ENCODE measurements around the gene DHX34.

DNA sequence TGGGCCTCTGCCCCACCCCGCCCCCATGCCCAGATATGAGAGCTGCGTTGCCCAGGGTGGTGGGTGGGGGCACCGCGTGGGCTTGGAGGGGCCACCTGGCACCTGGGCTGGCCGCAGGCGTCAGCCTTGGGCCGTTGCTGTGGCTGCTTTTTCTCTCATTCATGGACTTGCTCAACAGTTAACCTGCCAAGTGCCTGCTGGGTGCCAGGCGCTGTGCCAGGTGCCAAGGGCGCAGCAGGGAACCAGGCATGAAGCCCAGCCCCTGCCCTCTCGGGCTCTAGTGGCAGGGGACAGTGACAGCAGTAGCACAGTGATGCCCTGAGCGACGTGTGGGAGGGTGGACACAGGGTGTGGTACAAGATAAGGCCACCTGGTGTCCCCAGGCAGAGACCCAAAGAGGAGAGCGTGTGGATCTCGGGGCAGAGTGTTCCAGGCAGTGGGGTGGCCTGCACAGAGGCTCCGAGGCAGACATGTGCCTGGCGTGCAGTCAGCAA is 28.1 kb downstream of the DHX34 start:
- TF ChIP-seq KLF10 (tag by site-specific recombination; IDR thresholded peaks at IDR 0.05) (no peak), ZNF274 (IDR thresholded peaks at IDR 0.05; ENCODE audit: low read length) (no peak), ZNF274 (tag by site-specific recombination; IDR thresholded peaks at IDR 0.05; ENCODE audit: borderline replicate concordance) (no peak), ZNF23 (tag by site-specific recombination; IDR thresholded peaks at IDR 0.05; ENCODE audit: borderline replicate concordance) (no peak), ZNF302 (tag by site-specific recombination; IDR thresholded peaks at IDR 0.05; ENCODE audit: low read depth) (no peak), TCF7L2 (IDR thresholded peaks at IDR 0.05; ENCODE audit: borderline replicate concordance, low read depth, low read length) (no peak), KLF16 (tag by site-specific recombination; IDR thresholded peaks at IDR 0.05) (no peak)
- TF ChIP-seq, protein P1, sequence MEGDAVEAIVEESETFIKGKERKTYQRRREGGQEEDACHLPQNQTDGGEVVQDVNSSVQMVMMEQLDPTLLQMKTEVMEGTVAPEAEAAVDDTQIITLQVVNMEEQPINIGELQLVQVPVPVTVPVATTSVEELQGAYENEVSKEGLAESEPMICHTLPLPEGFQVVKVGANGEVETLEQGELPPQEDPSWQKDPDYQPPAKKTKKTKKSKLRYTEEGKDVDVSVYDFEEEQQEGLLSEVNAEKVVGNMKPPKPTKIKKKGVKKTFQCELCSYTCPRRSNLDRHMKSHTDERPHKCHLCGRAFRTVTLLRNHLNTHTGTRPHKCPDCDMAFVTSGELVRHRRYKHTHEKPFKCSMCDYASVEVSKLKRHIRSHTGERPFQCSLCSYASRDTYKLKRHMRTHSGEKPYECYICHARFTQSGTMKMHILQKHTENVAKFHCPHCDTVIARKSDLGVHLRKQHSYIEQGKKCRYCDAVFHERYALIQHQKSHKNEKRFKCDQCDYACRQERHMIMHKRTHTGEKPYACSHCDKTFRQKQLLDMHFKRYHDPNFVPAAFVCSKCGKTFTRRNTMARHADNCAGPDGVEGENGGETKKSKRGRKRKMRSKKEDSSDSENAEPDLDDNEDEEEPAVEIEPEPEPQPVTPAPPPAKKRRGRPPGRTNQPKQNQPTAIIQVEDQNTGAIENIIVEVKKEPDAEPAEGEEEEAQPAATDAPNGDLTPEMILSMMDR (tag by site-specific recombination; IDR thresholded peaks at IDR 0.05), result no peak
- TF ChIP-seq, protein P2, sequence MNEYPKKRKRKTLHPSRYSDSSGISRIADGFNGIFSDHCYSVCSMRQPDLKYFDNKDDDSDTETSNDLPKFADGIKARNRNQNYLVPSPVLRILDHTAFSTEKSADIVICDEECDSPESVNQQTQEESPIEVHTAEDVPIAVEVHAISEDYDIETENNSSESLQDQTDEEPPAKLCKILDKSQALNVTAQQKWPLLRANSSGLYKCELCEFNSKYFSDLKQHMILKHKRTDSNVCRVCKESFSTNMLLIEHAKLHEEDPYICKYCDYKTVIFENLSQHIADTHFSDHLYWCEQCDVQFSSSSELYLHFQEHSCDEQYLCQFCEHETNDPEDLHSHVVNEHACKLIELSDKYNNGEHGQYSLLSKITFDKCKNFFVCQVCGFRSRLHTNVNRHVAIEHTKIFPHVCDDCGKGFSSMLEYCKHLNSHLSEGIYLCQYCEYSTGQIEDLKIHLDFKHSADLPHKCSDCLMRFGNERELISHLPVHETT (tag by site-specific recombination; IDR thresholded peaks at IDR 0.05), result no peak
- TF ChIP-seq, protein P3, sequence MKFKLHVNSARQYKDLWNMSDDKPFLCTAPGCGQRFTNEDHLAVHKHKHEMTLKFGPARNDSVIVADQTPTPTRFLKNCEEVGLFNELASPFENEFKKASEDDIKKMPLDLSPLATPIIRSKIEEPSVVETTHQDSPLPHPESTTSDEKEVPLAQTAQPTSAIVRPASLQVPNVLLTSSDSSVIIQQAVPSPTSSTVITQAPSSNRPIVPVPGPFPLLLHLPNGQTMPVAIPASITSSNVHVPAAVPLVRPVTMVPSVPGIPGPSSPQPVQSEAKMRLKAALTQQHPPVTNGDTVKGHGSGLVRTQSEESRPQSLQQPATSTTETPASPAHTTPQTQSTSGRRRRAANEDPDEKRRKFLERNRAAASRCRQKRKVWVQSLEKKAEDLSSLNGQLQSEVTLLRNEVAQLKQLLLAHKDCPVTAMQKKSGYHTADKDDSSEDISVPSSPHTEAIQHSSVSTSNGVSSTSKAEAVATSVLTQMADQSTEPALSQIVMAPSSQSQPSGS (tag by site-specific recombination; IDR thresholded peaks at IDR 0.05; ENCODE audit: low read depth), result no peak
